GM12878 (cell line): ENCODE results near the gene S100A3. TPM values are rescaled to one million over a fixed set of nuclear protein-coding genes. Genes with fewer than 3 reads are reported as not detected.

ENCODE experiments used
- ATAC-seq: fragments of 200-7000 bp; cut with Tn5 transposase; 3 replicates; pipeline ENCODE4 v1.9.1; 2020; ENCODE audit warnings: mild to moderate bottlenecking, moderate library complexity
- Bru-seq: library from RNA; stranded (reverse); fragments of 400-500 nt; gene quantifications from one replicate; lab custom pipeline; 2021; lab: Mats Ljungman, UMichigan
- BruChase-seq, 2 experiments: library from RNA; stranded (reverse); fragments of 400-500 nt; gene quantifications; one replicate each; lab custom pipeline; 2021; lab: Mats Ljungman, UMichigan
- BruUV-seq: library from RNA; stranded (reverse); fragments of 400-500 nt; replicated peaks from 2 replicates; lab custom pipeline; 2021; lab: Mats Ljungman, UMichigan
- CTCF ChIA-PET: fragments of 300-600 bp; sonication (Branson Sonifier 250); formaldehyde crosslinking; extraction: SDS; loops from one replicate; lab custom pipeline; 2021; ENCODE audit warnings: inconsistent platforms; lab: Yijun Ruan, JAX
- POLR2A ChIA-PET: fragments of 350-600 bp; formaldehyde crosslinking; extraction: SDS; loops from one replicate; lab custom pipeline; 2021; ENCODE audit warnings: inconsistent platforms; lab: Charles Lee
- RAD21 ChIA-PET: fragments of 300-600 bp; sonication (Branson Sonifier 250); formaldehyde crosslinking; loops from one replicate; lab custom pipeline; 2023; ENCODE audit warnings: antibody characterized with exemption; ENCODE audit not compliant: unreplicated experiment; lab: Charles Lee
- SMC1A ChIA-PET: fragments of 300-600 bp; sonication (Branson Sonifier 250); formaldehyde crosslinking; loops from one replicate; lab custom pipeline; 2023; ENCODE audit not compliant: unreplicated experiment, uncharacterized antibody; lab: Charles Lee
- DNase-seq: peaks from one replicate; pipeline ENCODE4 v3.0.0-alpha.2; 2011; ENCODE audit warnings: low read depth, low spot score
- FAIRE-seq: peaks from 3 replicates; lab custom pipeline; 2011; peaks lifted over from hg19 to GRCh38; lab: Jason Lieb, UNC
- H2AFZ ChIP-seq: 2 replicates; pipeline ENCODE4 v1.6.0; 2011; ENCODE audit warnings: low read depth, low read length, control low read depth; ENCODE audit not compliant: control insufficient read depth
- H3K27ac ChIP-seq: 2 replicates; pipeline ENCODE4 v1.5.1; 2011; ENCODE audit warnings: control low read depth; ENCODE audit not compliant: control insufficient read depth, insufficient read depth
- H3K27me3 ChIP-seq, 2 experiments: replicated peaks in 1 of 2; 2 replicates each; pipeline versions ENCODE4 v1.6.0 to v1.6.1; 2011; ENCODE audit warnings: low read length in 1 of 2; ENCODE audit not compliant: control insufficient read depth in 2 of 2, insufficient read depth in 2 of 2
- H3K36me3 ChIP-seq, 2 experiments: 2 replicates each; pipeline ENCODE4 v1.5.1; 2011; ENCODE audit warnings: low read length in 1 of 2; ENCODE audit not compliant: control insufficient read depth in 2 of 2, insufficient read depth in 2 of 2
- H3K4me1 ChIP-seq: 2 replicates; pipeline ENCODE4 v1.6.1; 2011; ENCODE audit warnings: mild to moderate bottlenecking, low read length, moderate library complexity, mixed read lengths; ENCODE audit not compliant: control insufficient read depth, insufficient read depth
- H3K4me2 ChIP-seq: 2 replicates; pipeline ENCODE4 v1.6.0; 2011; ENCODE audit warnings: control low read depth; ENCODE audit not compliant: control insufficient read depth, insufficient read depth
- H3K4me3 ChIP-seq: fragments of 200-600 bp; sonication (generic); 2 replicates; pipeline ENCODE4 v1.5.1; 2016
- H3K79me2 ChIP-seq: 2 replicates; pipeline ENCODE4 v1.6.0; 2011; ENCODE audit warnings: low read length; ENCODE audit not compliant: control insufficient read depth, insufficient read depth
- H3K9ac ChIP-seq: 2 replicates; pipeline ENCODE4 v1.8.0; 2011; ENCODE audit warnings: low read length, control low read depth, mixed read lengths; ENCODE audit not compliant: control insufficient read depth, insufficient read depth
- H3K9me3 ChIP-seq: replicated peaks from 3 replicates; pipeline ENCODE4 v1.5.1; 2011; ENCODE audit warnings: mild to moderate bottlenecking, low read length; ENCODE audit not compliant: control insufficient read depth, insufficient read depth
- H4K20me1 ChIP-seq: 2 replicates; pipeline ENCODE4 v1.6.0; 2011; ENCODE audit not compliant: control insufficient read depth, insufficient read depth
- HDAC6 ChIP-seq: fragments of 200-600 bp; sonication (generic); IDR thresholded peaks from one replicate; pipeline ENCODE4 v1.8.0; 2017; ENCODE audit warnings: antibody characterized with exemption; ENCODE audit not compliant: unreplicated experiment
- whole genome bisulfite sequencing: methylation state at CpG from one replicate; pipeline ENCODE4 v1.1.6; 2016; ENCODE audit warnings: low lambda C conversion rate; ENCODE audit not compliant: insufficient replicate concordance, insufficient coverage; ENCODE audit errors: missing lambda C conversion rate; 5-methylcytosine and 5-hydroxymethylcytosine counted together
- in situ Hi-C: fragments of 300-500 bp; cut with MboI; formaldehyde crosslinking; loops from 9 replicates; pipeline ENCODE4 v1.14.3; 2018; ENCODE audit warnings: mixed read lengths
- intact Hi-C: fragments of 100-400 bp; cut with micrococcal nuclease; formaldehyde crosslinking; loops from one replicate; pipeline ENCODE4 v1.14.2; 2022; ENCODE audit not compliant: unreplicated experiment
- long read RNA-seq, 2 experiments: library from polyadenylated mRNA; unstranded; transcript quantifications; one replicate each; pipeline ENCODE4 v2.0.0, GENCODE V29; 2019 to 2020
- polyA minus RNA-seq, 3 experiments: library from RNA; depleted of rRNA, polyadenylated mRNA; stranded (reverse); fragments of >200 nt; gene quantifications; 2 replicates each; pipeline ENCODE4 v1.2.3, GENCODE V29; 2011
- polyA plus RNA-seq, 11 experiments: library from polyadenylated mRNA; depleted of rRNA in 4 of 11; unstranded in 6 of 11; stranded (reverse) in 5 of 11; fragments of >200 nt; fragmentation: Nextera tagmentation in 4 of 11; fragmentation: Illumina TruSeq in 1 of 11; extraction: Ambion mirVana in 4 of 11; extraction: Trizol in 1 of 11; gene quantifications; 1 replicate in 1 of 11; 2 replicates in 10 of 11; pipeline versions ENCODE4 v1.2.1 to v1.2.3, GENCODE V29; 2011 to 2016; ENCODE audit warnings: inconsistent platforms in 2 of 11, missing spikeins in 2 of 11, low read depth in 1 of 11
- total RNA-seq, 4 experiments: library from RNA; depleted of rRNA in 3 of 4; stranded (reverse); fragments of >200 nt in 3 of 4; fragmentation: Illumina TruSeq in 1 of 4; extraction: Trizol in 1 of 4; gene quantifications; 2 replicates each; pipeline versions ENCODE4 v1.2.1 to v1.2.3, GENCODE V29; 2013 to 2021

The S100A3 gene
- total RNA-seq (2013; cell fraction: nucleolus; rRNA removed): not detected in 2 replicates
- total RNA-seq (2014; rRNA removed): not detected in 2 replicates
- not detected in 2 replicates for total RNA-seq (2014; rRNA removed; fragmentation: Illumina TruSeq; extraction: Trizol)
- total RNA-seq (2021): 0.29 TPM in 1 of 2 replicates, not detected in the other
- not detected for polyA plus RNA-seq (2011; ENCODE audit: low read depth)
- 0.32 and 0.45 TPM in 2 replicates for polyA plus RNA-seq (2011; rRNA removed)
- polyA plus RNA-seq (2011; cell fraction: cytosol; rRNA removed): 0.39 and 0.57 TPM in 2 replicates
- polyA plus RNA-seq (2011; cell fraction: nucleus; rRNA removed): not detected in 2 replicates
- not detected in 2 replicates for polyA plus RNA-seq (2012)
- polyA plus RNA-seq (2014; fragmentation: Illumina TruSeq; extraction: Trizol): not detected in 2 replicates
- polyA plus RNA-seq (2014; fragmentation: Nextera tagmentation; extraction: Ambion mirVana): not detected
- polyA plus RNA-seq (2014; rRNA removed): 0.32 TPM in 1 of 2 replicates, not detected in the other
- polyA plus RNA-seq (2016; fragmentation: Nextera tagmentation; extraction: Ambion mirVana): not detected
- polyA minus RNA-seq (2011; rRNA and poly(A)+ RNA removed): 1.2 TPM in 1 of 2 replicates, not detected in the other
- polyA minus RNA-seq (2011; cell fraction: cytosol; rRNA and poly(A)+ RNA removed): not detected in 2 replicates
- not detected in 2 replicates for polyA minus RNA-seq (2011; cell fraction: nucleus; rRNA and poly(A)+ RNA removed)
- not detected for Bru-seq, nascent RNA
- not detected for BruChase-seq, experiment 1, labeled RNA remaining after a 6-hour chase
- BruChase-seq, experiment 2, labeled RNA remaining after a 2-hour chase: not detected
- long read RNA-seq, experiment 1: 0 reads
- long read RNA-seq, experiment 2: 0 reads

- H2AFZ ChIP-seq: no peak within 1 kb of the TSS
- in situ Hi-C loops: no loop called here
- H3K4me3 ChIP-seq: no peak within 1 kb of the TSS
- TF ChIP-seq HDAC6: no peak
- TF ChIP-seq, all 136 proteins: peak for 0
- no peak for DNase-seq
- Histone ChIP-seq H3K4me1 (peaks cover 15% of the 10 kb centered on the region), H3K79me2 (no peaks in the 10 kb centered on the region), H3K9ac (no peak within 1 kb of the TSS), H3K4me2 (no peak within 1 kb of the TSS), H4K20me1 (no peaks in the 10 kb centered on the region), H3K27me3 (no peaks in the 10 kb centered on the region), H3K9me3 (no peaks in the 10 kb centered on the region), H3K27ac (no peak within 1 kb of the TSS), H3K36me3 (no peaks in the 10 kb centered on the region)
- intact Hi-C loops: no loop called here
- no TSS peak for BruUV-seq
- CTCF ChIA-PET: interaction anchor here (1.2 to 3.4 kb wide), 3 partner anchors 16 to 19 kb away, joined by 4 to 27 read pairs (median 6); no protein-coding TSS in a partner anchor
- SMC1A ChIA-PET: interaction anchor here (0.9 to 1.7 kb wide), 2 partner anchors 8 to 19 kb away, joined by 3 to 5 read pairs; no protein-coding TSS in a partner anchor
- POLR2A ChIA-PET: interaction anchor here (1.5 kb wide), 1 partner anchor 9 kb away, joined by 7 read pairs; no protein-coding TSS in a partner anchor
- WGBS: 18% methylated on average over 14 of the region's 14 CpGs
- no peak for FAIRE-seq
- ATAC-seq: no peak
- RAD21 ChIA-PET: no interaction called here
Measured at GRCh38 chr1:153548722-153549688, at the start of gene S100A3. Gene S100A3, minus strand, starts transcription at chr1:153549258. Its CDS starts 773 bp downstream, at chr1:153548485.
